ENCODE results near the gene PYY. TPM values are rescaled to one million over a fixed set of nuclear protein-coding genes. Genes with fewer than 3 reads are reported as not detected.
"Not testable (repeated sequence)": the region's sequence is repeated elsewhere in the genome, so short reads cannot be mapped to it uniquely, and the experiment has no call there.

Gene PYY
- total RNA-seq, 2 experiments from 2014 or later = not detected

DNA sequence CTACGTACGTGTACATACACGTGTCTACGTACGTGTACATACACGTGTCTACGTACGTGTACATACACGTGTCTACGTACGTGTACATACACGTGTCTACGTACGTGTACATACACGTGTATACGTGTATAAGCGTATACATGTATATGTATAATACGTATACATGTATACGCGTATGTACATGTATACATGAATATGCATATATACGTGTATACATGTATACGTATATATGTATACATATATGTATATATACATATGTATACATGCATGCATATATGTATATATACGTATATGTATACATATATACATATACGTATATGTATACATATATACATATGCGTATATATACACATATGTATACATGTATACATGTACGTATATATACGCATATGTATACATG lies 22.2 kb upstream of the PYY start:
- DNase-seq = no peak
- no peak overlapping the region for H3K27ac Mint-ChIP-seq
- H3K9me3 Mint-ChIP-seq = no peaks in the 10 kb centered on the region
- CTCF ChIA-PET = no interaction called here
- intact Hi-C loops (cut with micrococcal nuclease) = no loop called here
- H3K4me1 Mint-ChIP-seq (ENCODE audit: low read depth) = peaks cover 2% of the 10 kb centered on the region
- no peak overlapping the region for H3K4me3 Mint-ChIP-seq
- H3K36me3 Mint-ChIP-seq (ENCODE audit: low read depth) = no peaks in the 10 kb centered on the region
- peaks cover 4% of the 10 kb centered on the region for H3K27me3 Mint-ChIP-seq (ENCODE audit: low read depth)

DNA sequence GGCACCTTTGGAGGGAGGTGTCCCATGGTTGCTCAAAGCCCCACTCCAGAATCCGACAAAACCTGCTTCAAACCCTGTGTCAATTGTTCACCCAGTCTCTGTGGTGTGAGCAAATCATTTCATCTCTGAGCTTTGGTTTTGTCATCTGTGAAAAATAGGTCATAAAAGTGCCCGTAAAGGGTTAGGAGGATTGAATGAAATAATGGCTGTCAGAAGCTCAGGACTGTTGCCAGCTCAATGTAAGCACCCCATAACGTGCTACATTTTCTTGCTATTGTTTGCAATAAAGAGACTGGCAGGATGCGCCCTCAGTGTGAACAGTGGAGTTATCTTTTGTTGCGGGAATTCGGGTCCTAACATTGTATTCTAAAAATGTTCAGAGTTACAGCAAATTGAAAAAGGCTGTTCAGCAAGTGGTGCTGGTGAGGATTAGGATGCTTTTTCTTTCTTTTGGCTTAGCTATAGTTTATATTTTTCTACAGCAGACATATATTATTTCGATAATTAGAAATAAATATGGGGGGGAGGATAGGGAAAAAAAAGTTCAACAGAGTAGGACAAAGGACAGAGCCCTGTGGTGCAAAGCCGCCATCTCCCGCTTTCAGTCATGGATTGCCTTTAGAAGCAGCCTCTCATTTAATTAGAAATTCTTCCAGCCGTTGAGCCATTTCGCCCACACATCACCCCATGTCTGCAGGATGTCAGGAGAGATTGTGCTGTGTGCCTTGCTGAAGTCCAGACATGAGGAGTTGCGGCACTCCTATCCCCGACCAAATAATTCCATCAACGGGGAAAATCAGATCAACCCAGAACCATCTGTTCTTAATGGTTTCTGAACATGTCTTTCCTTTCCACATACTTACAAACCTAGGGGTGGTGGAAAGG lies 20.9 kb upstream of the PYY start:
- H3K27me3 Mint-ChIP-seq (ENCODE audit: low read depth) = peaks cover 4% of the 10 kb centered on the region
- H3K27ac Mint-ChIP-seq = no peak overlapping the region
- DNase-seq = no peak
- no peaks in the 10 kb centered on the region for H3K9me3 Mint-ChIP-seq
- intact Hi-C loops (cut with micrococcal nuclease) = no loop called here
- CTCF ChIA-PET = interaction anchor here (1.2 to 1.5 kb wide), 3 partner anchors 9 to 96 kb away, joined by 3 to 4 read pairs (median 3); no protein-coding TSS in a partner anchor
- no peak overlapping the region for H3K4me3 Mint-ChIP-seq
- H3K36me3 Mint-ChIP-seq (ENCODE audit: low read depth) = no peaks in the 10 kb centered on the region
- peaks cover 2% of the 10 kb centered on the region for H3K4me1 Mint-ChIP-seq (ENCODE audit: low read depth)

DNA sequence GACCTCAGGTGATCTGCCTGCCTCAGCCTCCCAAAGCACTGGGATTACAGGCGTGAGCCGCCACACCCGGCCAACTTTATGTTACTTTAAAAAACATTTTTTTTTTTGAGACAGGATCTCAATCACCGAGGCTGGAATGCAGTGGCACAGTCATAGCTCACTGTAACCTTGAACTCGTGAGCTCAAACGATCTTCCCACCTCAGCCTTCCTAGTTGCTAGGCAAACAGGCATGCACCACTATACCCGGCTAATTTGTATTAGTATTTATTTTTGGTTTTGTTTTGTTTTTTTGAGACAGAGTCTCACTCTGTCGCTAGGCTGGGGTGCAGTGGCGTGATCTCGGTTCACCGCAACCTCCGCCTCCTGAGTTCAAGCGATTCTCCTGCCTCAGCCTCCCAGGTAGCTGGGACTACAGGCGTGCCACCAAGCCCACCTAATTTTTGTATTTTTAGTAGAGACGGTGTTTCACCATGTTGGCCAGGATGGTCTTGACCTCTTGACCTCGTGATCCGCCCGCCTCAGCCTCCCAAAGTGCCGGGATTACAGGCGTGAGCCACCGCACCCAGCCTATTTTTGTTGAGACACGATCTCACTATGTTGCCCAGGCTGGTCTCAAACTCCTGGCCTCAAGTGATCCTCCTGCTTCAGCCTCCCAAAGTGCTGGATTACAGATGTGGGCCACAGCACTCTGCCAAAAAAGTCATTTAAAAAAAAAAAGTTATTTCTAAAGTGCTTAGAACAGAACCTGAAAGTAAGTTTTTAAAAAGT lies 18.9 kb upstream of the PYY start:
- intact Hi-C loops (cut with micrococcal nuclease); H3K4me1 Mint-ChIP-seq (ENCODE audit: low read depth); H3K9me3 Mint-ChIP-seq; H3K27ac Mint-ChIP-seq; H3K27me3 Mint-ChIP-seq (ENCODE audit: low read depth); H3K36me3 Mint-ChIP-seq (ENCODE audit: low read depth); H3K4me3 Mint-ChIP-seq; DNase-seq: not testable (repeated sequence)
- CTCF ChIA-PET = interaction anchor here (1.0 to 1.2 kb wide), 2 partner anchors 10 to 26 kb away, joined by 3 read pairs; no protein-coding TSS in a partner anchor

DNA sequence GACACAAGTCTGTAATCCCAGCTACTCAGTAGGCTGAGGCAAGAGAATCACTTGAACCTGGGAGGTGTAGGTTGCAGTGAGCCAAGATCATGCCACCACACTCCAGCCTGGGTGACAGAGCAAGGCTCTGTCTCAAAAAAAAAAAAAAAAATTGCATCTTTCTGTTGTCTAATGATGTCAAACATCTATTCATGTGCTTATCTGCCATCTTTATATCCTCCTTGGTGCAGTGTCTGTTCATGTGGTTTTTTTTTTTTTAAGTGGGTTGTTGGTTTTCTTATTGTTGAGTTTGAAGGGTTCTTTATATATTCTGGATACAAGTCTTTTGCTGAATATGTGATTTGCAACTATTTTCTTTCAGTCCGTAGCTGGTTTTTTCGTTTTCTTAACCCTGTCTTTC lies 17.7 kb upstream of the PYY start:
- H3K27ac Mint-ChIP-seq; H3K4me3 Mint-ChIP-seq; H3K4me1 Mint-ChIP-seq (ENCODE audit: low read depth); H3K27me3 Mint-ChIP-seq (ENCODE audit: low read depth); DNase-seq; intact Hi-C loops (cut with micrococcal nuclease); H3K9me3 Mint-ChIP-seq; H3K36me3 Mint-ChIP-seq (ENCODE audit: low read depth): not testable (repeated sequence)
- CTCF ChIA-PET = interaction anchor here (1.2 kb wide), 1 partner anchor 27 kb away, joined by 3 read pairs; no protein-coding TSS in a partner anchor

DNA sequence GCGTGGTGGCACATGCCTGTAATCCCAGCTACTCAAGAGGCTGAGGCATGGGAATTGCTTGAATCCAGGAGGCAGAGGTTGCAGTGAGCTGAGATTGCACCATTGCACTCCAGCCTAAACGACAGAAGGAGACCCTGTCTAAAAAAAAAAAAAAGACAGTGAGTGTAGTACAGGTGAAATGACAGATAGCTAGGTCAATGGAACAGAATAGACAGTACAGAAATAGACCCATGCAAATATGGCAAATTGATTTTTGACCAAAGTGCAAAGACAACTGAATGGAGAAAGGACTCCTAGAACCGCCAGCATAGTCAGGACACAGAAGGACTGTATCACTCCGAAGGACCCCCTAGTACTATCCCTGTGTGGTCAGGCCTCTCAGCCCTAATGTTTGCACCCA lies 16.6 kb upstream of the PYY start:
- DNase-seq = no peak
- Mint-ChIP-seq H3K4me1 (ENCODE audit: low read depth) (peaks cover 2% of the 10 kb centered on the region), H3K27me3 (ENCODE audit: low read depth) (peaks cover 4% of the 10 kb centered on the region), H3K27ac (no peak overlapping the region), H3K9me3 (no peaks in the 10 kb centered on the region), H3K36me3 (ENCODE audit: low read depth) (no peaks in the 10 kb centered on the region), H3K4me3 (no peak overlapping the region)
- intact Hi-C loops (cut with micrococcal nuclease) = no loop called here
- CTCF ChIA-PET = no interaction called here

DNA sequence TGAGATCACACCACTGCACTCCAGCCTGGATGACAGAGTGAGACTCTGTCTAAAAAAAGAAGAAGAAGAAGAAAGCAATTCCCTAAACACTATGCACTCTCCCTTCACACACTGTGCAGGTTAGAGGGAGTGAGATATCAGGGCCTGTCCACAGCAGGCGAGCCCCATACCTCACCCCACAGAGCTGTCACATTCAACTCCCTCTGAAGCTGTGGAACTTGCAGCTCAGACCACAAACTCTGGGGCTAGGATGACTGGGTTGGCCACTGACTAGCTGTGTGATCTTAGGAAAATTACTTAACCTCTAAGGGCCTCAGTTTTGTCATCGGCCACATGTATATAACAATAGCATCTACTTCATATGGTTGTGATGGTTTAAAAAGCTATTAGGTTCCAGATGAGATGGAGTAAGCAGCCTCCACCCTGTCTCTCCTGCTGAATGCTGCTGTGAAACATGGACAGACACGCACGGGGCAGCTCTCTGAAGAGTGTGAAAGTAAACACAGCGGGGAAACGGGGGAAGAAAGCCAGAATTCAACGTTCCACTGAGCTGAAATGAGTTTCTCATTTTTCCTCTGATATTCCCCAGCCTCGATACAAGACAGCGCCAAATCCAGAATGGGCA lies 13.6 kb upstream of the PYY start:
- no peaks in the 10 kb centered on the region for H3K36me3 Mint-ChIP-seq (ENCODE audit: low read depth)
- CTCF ChIA-PET = interaction anchor here (1.6 kb wide), 1 partner anchor 23 kb away, joined by 6 read pairs; no protein-coding TSS in a partner anchor
- no peaks in the 10 kb centered on the region for H3K27me3 Mint-ChIP-seq (ENCODE audit: low read depth)
- no peak overlapping the region for H3K4me3 Mint-ChIP-seq
- no peaks in the 10 kb centered on the region for H3K9me3 Mint-ChIP-seq
- H3K27ac Mint-ChIP-seq = no peak overlapping the region
- intact Hi-C loops (cut with micrococcal nuclease) = no loop called here
- H3K4me1 Mint-ChIP-seq (ENCODE audit: low read depth) = peaks cover 2% of the 10 kb centered on the region
- no peak for DNase-seq

DNA sequence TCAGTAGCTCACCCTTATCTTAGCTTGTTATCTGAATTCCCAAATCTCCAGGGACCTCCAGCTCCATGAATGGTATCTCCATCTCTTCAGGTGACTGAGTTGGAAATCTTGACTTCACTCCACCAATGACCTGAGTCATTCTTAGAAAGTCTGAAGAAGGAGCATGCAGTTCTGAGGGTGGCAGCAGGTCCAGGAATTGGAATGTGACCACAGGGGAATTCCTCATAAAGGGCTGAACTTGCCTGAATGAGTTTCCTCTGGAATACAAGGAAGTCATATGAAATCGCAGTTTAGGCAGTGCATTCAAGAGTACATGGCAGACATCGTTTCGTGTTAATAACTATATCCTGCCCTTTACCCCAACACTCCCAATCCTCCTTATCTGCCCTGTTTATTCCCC lies 12.5 kb upstream of the PYY start:
- DNase-seq = no peak
- no peaks in the 10 kb centered on the region for H3K36me3 Mint-ChIP-seq (ENCODE audit: low read depth)
- no peaks in the 10 kb centered on the region for H3K9me3 Mint-ChIP-seq
- intact Hi-C loops (cut with micrococcal nuclease) = no loop called here
- no peak overlapping the region for H3K4me3 Mint-ChIP-seq
- no peaks in the 10 kb centered on the region for H3K4me1 Mint-ChIP-seq (ENCODE audit: low read depth)
- no peak overlapping the region for H3K27ac Mint-ChIP-seq
- CTCF ChIA-PET = no interaction called here
- no peaks in the 10 kb centered on the region for H3K27me3 Mint-ChIP-seq (ENCODE audit: low read depth)

DNA sequence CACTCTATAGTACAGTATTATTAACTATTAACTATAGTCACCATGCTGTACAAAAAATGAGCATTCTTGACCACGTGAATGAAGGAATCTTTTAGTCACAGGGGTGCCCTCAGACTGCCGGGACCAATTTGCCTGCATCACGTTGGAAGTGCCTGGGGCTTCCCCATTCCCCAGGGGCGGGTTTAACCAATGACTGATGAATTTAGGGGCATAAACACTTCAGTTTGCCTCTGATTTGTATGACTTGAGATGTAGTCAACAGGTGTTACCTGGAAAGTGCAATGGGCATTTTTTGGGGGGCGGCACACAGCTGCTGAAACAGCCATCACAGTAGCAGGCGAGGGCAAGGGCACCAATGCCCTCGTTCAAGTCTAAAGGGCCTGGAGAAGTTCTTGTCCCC lies 8.7 kb upstream of the PYY start:
- CTCF ChIA-PET = interaction anchor here (1.4 to 3.6 kb wide), 2 partner anchors 18 to 84 kb away, joined by 3 to 14 read pairs; no protein-coding TSS in a partner anchor
- no peak overlapping the region for H3K4me3 Mint-ChIP-seq
- intact Hi-C loops (cut with micrococcal nuclease) = no loop called here
- H3K36me3 Mint-ChIP-seq (ENCODE audit: low read depth) = no peaks in the 10 kb centered on the region
- no peaks in the 10 kb centered on the region for H3K27me3 Mint-ChIP-seq (ENCODE audit: low read depth)
- H3K9me3 Mint-ChIP-seq = no peaks in the 10 kb centered on the region
- DNase-seq = no peak
- no peak overlapping the region for H3K27ac Mint-ChIP-seq
- H3K4me1 Mint-ChIP-seq (ENCODE audit: low read depth) = no peaks in the 10 kb centered on the region

DNA sequence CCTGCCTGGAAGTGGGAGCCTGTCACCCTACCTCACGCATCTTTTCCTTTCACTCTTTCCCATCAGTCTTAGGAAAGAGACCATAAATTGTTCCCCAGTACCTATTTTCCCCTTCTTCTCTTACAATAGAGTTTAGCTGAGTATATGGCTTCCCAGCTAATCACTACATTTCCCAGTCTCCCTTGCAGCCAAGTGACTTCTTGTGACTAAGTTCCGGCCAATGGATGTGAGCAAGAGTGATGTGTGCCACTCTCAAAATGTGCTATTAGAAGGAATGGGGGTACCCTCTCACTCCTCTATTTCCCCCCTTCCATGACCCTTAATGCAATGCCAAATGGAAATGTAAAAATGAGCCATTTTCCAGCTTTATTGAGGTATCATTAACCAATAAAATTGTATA lies 8.2 kb upstream of the PYY start:
- Mint-ChIP-seq H3K4me3 (no peak overlapping the region), H3K27me3 (ENCODE audit: low read depth) (no peaks in the 10 kb centered on the region), H3K36me3 (ENCODE audit: low read depth) (no peaks in the 10 kb centered on the region), H3K4me1 (ENCODE audit: low read depth) (no peaks in the 10 kb centered on the region), H3K9me3 (no peaks in the 10 kb centered on the region), H3K27ac (no peak overlapping the region)
- DNase-seq = no peak
- intact Hi-C loops (cut with micrococcal nuclease) = no loop called here
- CTCF ChIA-PET = interaction anchor here (0.9 to 3.6 kb wide), 3 partner anchors 18 to 84 kb away, joined by 3 to 14 read pairs (median 3); no protein-coding TSS in a partner anchor

DNA sequence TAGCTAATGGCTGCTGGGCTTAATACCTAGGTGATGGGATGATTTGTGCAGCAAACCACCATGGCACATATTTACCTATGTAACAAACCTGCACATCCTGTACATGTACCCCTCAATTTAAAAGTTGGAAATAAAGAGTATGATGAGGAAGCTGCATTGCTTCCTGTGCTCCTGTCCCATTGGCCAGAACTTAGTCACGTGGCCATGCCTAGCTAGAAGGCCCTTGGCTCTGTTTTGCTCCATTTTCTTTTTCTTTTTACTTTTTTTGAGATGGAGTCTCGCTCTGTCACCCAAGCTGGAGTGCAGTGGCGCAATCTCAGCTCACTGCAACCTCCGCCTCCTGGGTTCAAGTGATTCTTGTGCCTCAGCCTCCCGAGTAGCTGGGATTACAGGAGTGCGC lies 7.6 kb upstream of the PYY start:
- not testable (repeated sequence) for H3K27me3 Mint-ChIP-seq (ENCODE audit: low read depth)
- CTCF ChIA-PET = interaction anchor here (0.6 to 3.6 kb wide), 3 partner anchors 17 to 208 kb away, joined by 3 to 14 read pairs (median 3); no protein-coding TSS in a partner anchor

DNA sequence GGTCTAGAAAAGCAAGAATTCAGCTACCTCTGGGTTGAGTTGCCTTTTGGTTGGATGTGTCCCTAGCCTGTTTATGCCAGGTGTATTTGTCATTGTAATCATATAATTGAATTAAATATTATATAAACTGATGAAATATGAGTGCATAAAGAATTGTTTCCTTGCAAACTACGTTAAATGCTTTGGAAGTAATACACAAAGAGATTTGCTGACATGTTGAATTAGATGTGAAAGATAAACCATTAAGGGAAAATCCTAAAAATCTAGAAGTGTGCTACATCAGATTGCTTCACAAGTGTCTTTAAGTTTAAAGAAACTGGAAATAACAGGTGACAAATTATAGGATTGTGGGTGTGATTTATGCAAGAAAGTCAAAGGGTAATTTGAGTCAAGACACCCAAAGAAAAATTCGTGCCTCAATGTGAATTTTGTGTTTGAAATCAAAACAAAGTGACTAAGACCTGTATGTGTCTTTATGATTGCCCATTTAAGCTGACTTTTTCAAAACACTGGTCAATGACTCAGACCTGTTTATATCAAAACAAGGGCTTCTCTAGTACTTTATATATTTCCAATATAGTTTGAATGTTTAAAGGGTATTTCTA lies 5.1 kb upstream of the PYY start:
- Mint-ChIP-seq H3K9me3 (no peaks in the 10 kb centered on the region), H3K27ac (no peak overlapping the region)

More for the DNA sequence above, 7.6 kb upstream of the PYY start:
- intact Hi-C loops (cut with micrococcal nuclease); H3K27ac Mint-ChIP-seq; H3K4me3 Mint-ChIP-seq; H3K36me3 Mint-ChIP-seq (ENCODE audit: low read depth); H3K4me1 Mint-ChIP-seq (ENCODE audit: low read depth); DNase-seq; H3K9me3 Mint-ChIP-seq: not testable (repeated sequence)

DNA sequence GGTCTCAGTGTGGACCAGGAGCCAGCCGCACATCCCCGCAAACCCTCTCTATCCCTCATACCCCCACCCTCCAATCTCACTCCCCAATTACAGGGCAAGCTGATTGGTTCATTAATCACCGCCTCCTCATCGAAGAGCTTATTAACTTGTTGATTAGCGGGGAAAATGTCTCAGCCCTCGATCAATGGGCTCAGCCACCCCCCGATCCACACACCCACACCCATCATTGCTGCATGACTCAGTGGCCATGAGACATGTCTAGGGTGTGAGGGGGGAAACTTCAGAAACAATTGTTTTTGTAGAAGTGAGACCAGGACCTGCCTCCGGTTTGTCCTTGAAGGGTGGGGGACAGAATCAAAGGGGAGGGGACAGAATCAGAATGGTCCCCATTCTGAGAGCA lies 2.5 kb upstream of the PYY start:
- intact Hi-C loops (cut with micrococcal nuclease) = no loop called here

More for the DNA sequence above, 5.1 kb upstream of the PYY start:
- no peaks in the 10 kb centered on the region for H3K36me3 Mint-ChIP-seq (ENCODE audit: low read depth)
- H3K27me3 Mint-ChIP-seq (ENCODE audit: low read depth) = peaks cover 8% of the 10 kb centered on the region
- no peaks in the 10 kb centered on the region for H3K4me1 Mint-ChIP-seq (ENCODE audit: low read depth)
- CTCF ChIA-PET = no interaction called here
- H3K4me3 Mint-ChIP-seq = no peak overlapping the region
- intact Hi-C loops (cut with micrococcal nuclease) = no loop called here
- DNase-seq = no peak

More for the DNA sequence above, 2.5 kb upstream of the PYY start:
- CTCF ChIA-PET = interaction anchor here (0.9 to 1.5 kb wide), 2 partner anchors 12 to 262 kb away, joined by 3 to 4 read pairs; no protein-coding TSS in a partner anchor
- Mint-ChIP-seq H3K4me3 (no peak overlapping the region), H3K9me3 (no peaks in the 10 kb centered on the region), H3K36me3 (ENCODE audit: low read depth) (no peaks in the 10 kb centered on the region), H3K27ac (no peak overlapping the region), H3K27me3 (ENCODE audit: low read depth) (peaks cover 26% of the 10 kb centered on the region), H3K4me1 (ENCODE audit: low read depth) (peaks cover 2% of the 10 kb centered on the region)
- DNase-seq = no peak
